Progenitor cell of endocrine pancreas (in vitro differentiated cells): ENCODE results near the gene SNRNP200. TPM values are rescaled to one million over a fixed set of nuclear protein-coding genes. Genes with fewer than 3 reads are reported as not detected.

Source experiments
- DNase-seq: peaks from one replicate; pipeline ENCODE4 v3.0.0; 2021; ENCODE audit warnings: low spot score; ENCODE audit not compliant: unreplicated experiment
- H3K27ac Mint-ChIP-seq: 2 replicates; pipeline ENCODE4 v1.8.0; 2021; ENCODE audit warnings: mild to moderate bottlenecking, moderate library complexity, mixed read lengths
- H3K27me3 Mint-ChIP-seq: 2 replicates; pipeline ENCODE4 v1.8.0; 2021; ENCODE audit warnings: mixed read lengths
- H3K36me3 Mint-ChIP-seq: 2 replicates; pipeline ENCODE4 v1.8.0; 2022; ENCODE audit warnings: mixed read lengths; ENCODE audit not compliant: insufficient read depth
- H3K4me1 Mint-ChIP-seq: 2 replicates; pipeline ENCODE4 v1.8.0; 2021; ENCODE audit warnings: low read depth, mixed read lengths
- H3K4me3 Mint-ChIP-seq: 2 replicates; pipeline ENCODE4 v1.8.0; 2021; ENCODE audit warnings: low read depth, mild to moderate bottlenecking, moderate library complexity, mixed read lengths
- H3K9me3 Mint-ChIP-seq: 2 replicates; pipeline ENCODE4 v1.8.0; 2021; ENCODE audit warnings: low read depth, mixed read lengths
- total RNA-seq: library from RNA; stranded (reverse); gene quantifications from 2 replicates; pipeline ENCODE4 v1.2.1, GENCODE V29; 2021
- TF ChIP-seq, protein P1 (sequence below): fragments of 200-600 bp; sonication (generic); IDR thresholded peaks from one replicate; pipeline ENCODE4 v1.5.0; 2021; ENCODE audit warnings: antibody characterized with exemption, mild to moderate bottlenecking; ENCODE audit not compliant: unreplicated experiment

Gene SNRNP200
- total RNA-seq, 1 donor from 2014 or later, result 235 TPM

DNA sequence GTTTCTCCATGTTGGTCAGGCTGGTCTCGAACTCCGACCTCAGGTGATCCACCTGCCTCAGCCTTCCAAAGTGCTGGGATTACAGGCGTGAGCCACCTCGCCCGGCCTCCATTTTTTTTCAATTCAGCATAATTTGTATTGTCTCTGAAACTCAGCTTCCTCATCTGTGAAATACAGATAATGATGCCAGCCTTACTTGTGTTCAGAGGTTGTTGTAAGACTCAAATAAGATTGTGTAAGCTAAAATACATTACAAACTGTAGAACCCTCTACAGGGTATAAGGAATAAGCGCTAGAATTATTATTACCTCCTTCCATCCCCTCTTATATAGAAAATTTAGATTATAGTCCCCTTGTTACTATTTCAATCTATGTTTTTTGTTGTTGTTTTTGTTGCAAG, 71.9 kb downstream of the SNRNP200 start:
- no peaks in the 10 kb centered on the region for H3K4me1 Mint-ChIP-seq
- H3K36me3 Mint-ChIP-seq, result no peaks in the 10 kb centered on the region
- H3K4me3 Mint-ChIP-seq, result no peak overlapping the region
- no peak overlapping the region for H3K27ac Mint-ChIP-seq
- no peaks in the 10 kb centered on the region for H3K9me3 Mint-ChIP-seq
- TF ChIP-seq, protein P1, sequence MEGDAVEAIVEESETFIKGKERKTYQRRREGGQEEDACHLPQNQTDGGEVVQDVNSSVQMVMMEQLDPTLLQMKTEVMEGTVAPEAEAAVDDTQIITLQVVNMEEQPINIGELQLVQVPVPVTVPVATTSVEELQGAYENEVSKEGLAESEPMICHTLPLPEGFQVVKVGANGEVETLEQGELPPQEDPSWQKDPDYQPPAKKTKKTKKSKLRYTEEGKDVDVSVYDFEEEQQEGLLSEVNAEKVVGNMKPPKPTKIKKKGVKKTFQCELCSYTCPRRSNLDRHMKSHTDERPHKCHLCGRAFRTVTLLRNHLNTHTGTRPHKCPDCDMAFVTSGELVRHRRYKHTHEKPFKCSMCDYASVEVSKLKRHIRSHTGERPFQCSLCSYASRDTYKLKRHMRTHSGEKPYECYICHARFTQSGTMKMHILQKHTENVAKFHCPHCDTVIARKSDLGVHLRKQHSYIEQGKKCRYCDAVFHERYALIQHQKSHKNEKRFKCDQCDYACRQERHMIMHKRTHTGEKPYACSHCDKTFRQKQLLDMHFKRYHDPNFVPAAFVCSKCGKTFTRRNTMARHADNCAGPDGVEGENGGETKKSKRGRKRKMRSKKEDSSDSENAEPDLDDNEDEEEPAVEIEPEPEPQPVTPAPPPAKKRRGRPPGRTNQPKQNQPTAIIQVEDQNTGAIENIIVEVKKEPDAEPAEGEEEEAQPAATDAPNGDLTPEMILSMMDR, result no peak
- H3K27me3 Mint-ChIP-seq, result no peaks in the 10 kb centered on the region
- DNase-seq, result no peak

GRCh38 chr2:96231316-96231715, 74.0 kb downstream of the SNRNP200 start:
- TF ChIP-seq, protein P1, result no peak
- H3K9me3 Mint-ChIP-seq, result no peaks in the 10 kb centered on the region
- H3K27me3 Mint-ChIP-seq, result no peaks in the 10 kb centered on the region
- H3K27ac Mint-ChIP-seq, result no peak overlapping the region
- H3K4me1 Mint-ChIP-seq, result no peaks in the 10 kb centered on the region
- no peak overlapping the region for H3K4me3 Mint-ChIP-seq
- no peak for DNase-seq
- no peaks in the 10 kb centered on the region for H3K36me3 Mint-ChIP-seq

- no peak overlapping the region for H3K4me3 Mint-ChIP-seq
- no peak for DNase-seq
- H3K9me3 Mint-ChIP-seq, result no peaks in the 10 kb centered on the region
- TF ChIP-seq, protein P1, result no peak
- no peaks in the 10 kb centered on the region for H3K27me3 Mint-ChIP-seq
- no peaks in the 10 kb centered on the region for H3K4me1 Mint-ChIP-seq
- no peak overlapping the region for H3K27ac Mint-ChIP-seq
- no peaks in the 10 kb centered on the region for H3K36me3 Mint-ChIP-seq
Observed at GRCh38 chr2:96225016-96225533, 80.3 kb downstream of the SNRNP200 start.

Other genes starting within 250 kb of the SNRNP200 start
- 0.69 and 0.91 TPM in 2 replicates for gene ADRA2B, start 189.0 kb downstream of the SNRNP200 start, total RNA-seq
- gene ASTL, start 167.0 kb downstream of the SNRNP200 start, total RNA-seq, result 0.29 TPM in 1 of 2 replicates, not detected in the other
- 0.64 and 0.93 TPM in 2 replicates for gene DUSP2, start 160.1 kb downstream of the SNRNP200 start, total RNA-seq
- 117 and 118 TPM in 2 replicates for gene STARD7, start 96.7 kb downstream of the SNRNP200 start, total RNA-seq
- gene TMEM127, start 39.5 kb downstream of the SNRNP200 start, total RNA-seq, result 34.5 and 37.2 TPM in 2 replicates
- gene CIAO1, start 39.3 kb downstream of the SNRNP200 start, total RNA-seq, result 77.1 and 79.2 TPM in 2 replicates
- gene ITPRIPL1, start 19.8 kb upstream of the SNRNP200 start, total RNA-seq, result 6.1 and 6.9 TPM in 2 replicates
- 20.9 and 21.2 TPM in 2 replicates for gene NCAPH, start 30.2 kb upstream of the SNRNP200 start, total RNA-seq
- 0.78 and 0.86 TPM in 2 replicates for gene NEURL3, start 199.8 kb upstream of the SNRNP200 start, total RNA-seq
- gene ARID5A, start 231.2 kb upstream of the SNRNP200 start, total RNA-seq, result 7.1 and 7.7 TPM in 2 replicates